Common myeloid progenitor, CD34-positive (primary cell): Measurements from ENCODE around the gene DPH7.
"Not testable (repeated sequence)": the region's sequence is repeated elsewhere in the genome, so short reads cannot be mapped to it uniquely, and the experiment has no call there.

ENCODE experiments used
- CTCF ChIA-PET: fragments of 350-600 bp; sonication (Branson Sonifier 250); formaldehyde crosslinking; loops from one replicate; lab custom pipeline; 2021; ENCODE audit warnings: antibody characterized with exemption; lab: Charles Lee
- POLR2A ChIA-PET: fragments of 350-600 bp; sonication (Branson Sonifier 250); formaldehyde crosslinking; loops from one replicate; lab custom pipeline; 2021; ENCODE audit warnings: antibody characterized with exemption; lab: Charles Lee
- DNase-seq, 3 donors: peaks; one replicate each; pipeline versions ENCODE4 v3.0.0 to v3.0.0-alpha.2; 2013
- H3K27ac ChIP-seq, 2 experiments: 1 replicate in 1 of 2; 2 replicates in 1 of 2; pipeline ENCODE4 v1.7.0; 2013; ENCODE audit warnings: inconsistent platforms in 2 of 2, low read length in 2 of 2, mild to moderate bottlenecking in 2 of 2, low read depth in 1 of 2, moderate library complexity in 1 of 2; ENCODE audit not compliant: severe bottlenecking in 2 of 2, insufficient read depth in 1 of 2, poor library complexity in 1 of 2
- H3K27me3 ChIP-seq, 5 experiments: replicated peaks in 2 of 5; 1 replicate in 3 of 5; 2 replicates in 2 of 5; pipeline versions ENCODE4 v1.6.1 to v1.7.0; 2013; ENCODE audit warnings: low read length in 4 of 5, mild to moderate bottlenecking in 2 of 5, moderate library complexity in 2 of 5, inconsistent platforms in 1 of 5; ENCODE audit not compliant: insufficient read depth in 5 of 5, control insufficient read depth in 4 of 5
- H3K36me3 ChIP-seq, 4 experiments: 1 replicate in 2 of 4; 2 replicates in 2 of 4; pipeline versions ENCODE4 v1.6.1 to v1.7.0; 2013; ENCODE audit warnings: low read length in 3 of 4, control low read depth in 1 of 4, mild to moderate bottlenecking in 1 of 4; ENCODE audit not compliant: control insufficient read depth in 4 of 4, insufficient read depth in 4 of 4
- H3K4me1 ChIP-seq, 4 experiments: 1 replicate in 3 of 4; 2 replicates in 1 of 4; pipeline versions ENCODE4 v1.6.1 to v1.7.1; 2013; ENCODE audit warnings: low read length in 3 of 4, mild to moderate bottlenecking in 3 of 4, control low read depth in 1 of 4, inconsistent platforms in 1 of 4, moderate library complexity in 1 of 4; ENCODE audit not compliant: control insufficient read depth in 4 of 4, insufficient read depth in 4 of 4; ENCODE audit errors: control extremely low read depth in 1 of 4
- H3K4me3 ChIP-seq, 7 experiments: 1 replicate in 4 of 7; 2 replicates in 3 of 7; pipeline versions ENCODE4 v1.5.1 to v1.7.0; 2013; ENCODE audit warnings: mild to moderate bottlenecking in 7 of 7, low read length in 6 of 7, moderate library complexity in 6 of 7, inconsistent platforms in 2 of 7, low read depth in 2 of 7, control low read depth in 1 of 7; ENCODE audit not compliant: insufficient read depth in 4 of 7, control insufficient read depth in 1 of 7; ENCODE audit errors: extremely low read depth in 1 of 7
- H3K9me3 ChIP-seq, 5 experiments: 1 replicate in 4 of 5; 2 replicates in 1 of 5; pipeline versions ENCODE4 v1.6.1 to v1.7.1; 2013; ENCODE audit warnings: low read length in 4 of 5, mild to moderate bottlenecking in 2 of 5, inconsistent platforms in 1 of 5, low read depth in 1 of 5, moderate library complexity in 1 of 5; ENCODE audit not compliant: control insufficient read depth in 4 of 5, insufficient read depth in 2 of 5; ENCODE audit errors: control extremely low read depth in 1 of 5
- WGBS: methylation state at CpG from one replicate; pipeline ENCODE4 v1.1.5; 2013; ENCODE audit not compliant: insufficient coverage; 5-methylcytosine and 5-hydroxymethylcytosine counted together

Gene DPH7

DNA sequence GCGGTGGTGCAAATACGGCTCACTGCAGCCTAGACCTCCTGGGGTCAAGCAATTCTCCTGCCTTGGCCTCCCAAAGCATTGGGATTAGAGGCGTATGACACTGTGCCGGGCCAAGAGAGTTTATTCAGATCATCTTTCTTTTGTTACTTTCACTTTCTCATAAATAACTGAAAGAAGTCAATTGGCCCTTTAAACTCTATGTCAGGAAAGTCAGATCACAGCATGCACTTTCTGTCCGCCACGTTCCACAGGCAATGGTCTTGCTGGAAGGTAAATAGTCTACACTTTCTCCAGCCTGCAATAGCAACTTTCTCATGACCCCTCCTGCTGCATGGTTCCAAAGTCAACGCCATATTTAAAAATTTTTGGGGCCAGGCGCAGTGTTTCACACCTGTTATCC is 20.2 kb upstream of the DPH7 start:
- no peaks in the 10 kb centered on the region for H3K36me3 ChIP-seq
- 94% methylated on average over 7 of the region's 8 CpGs for WGBS
- no peak for DNase-seq
- no peaks in the 10 kb centered on the region for H3K27me3 ChIP-seq
- peaks cover 2 to 18% (median 15%) of the 10 kb centered on the region in 4 experiments for H3K4me1 ChIP-seq
- ChIA-PET CTCF (no interaction called here), POLR2A (no interaction called here)
- no peak overlapping the region for H3K27ac ChIP-seq
- H3K4me3 ChIP-seq, result no peak overlapping the region
- no peaks in the 10 kb centered on the region for H3K9me3 ChIP-seq

DNA sequence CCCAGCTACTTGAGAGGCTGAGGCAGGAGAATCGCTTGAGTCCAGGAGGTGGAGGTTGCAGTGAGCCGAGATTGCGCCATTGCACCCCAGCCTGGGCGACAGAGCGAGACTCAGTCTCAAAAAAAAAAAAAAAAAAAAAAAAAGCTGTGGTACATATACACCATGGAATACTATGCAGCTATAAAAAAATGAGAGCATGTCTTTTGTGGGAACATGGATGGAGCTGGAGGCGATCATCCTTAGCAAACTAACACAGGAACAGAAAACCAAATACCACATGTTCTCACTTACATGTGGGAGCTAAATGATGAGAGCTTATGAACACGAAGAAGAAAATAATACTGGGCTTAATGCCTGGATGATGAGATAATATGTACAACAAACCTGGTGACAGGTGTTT is 17.9 kb upstream of the DPH7 start:
- H3K4me3 ChIP-seq, H3K27ac ChIP-seq, POLR2A ChIA-PET, H3K36me3 ChIP-seq, H3K9me3 ChIP-seq, H3K27me3 ChIP-seq, DNase-seq: not testable (repeated sequence)
- CTCF ChIA-PET, result interaction anchor here (0.6 to 0.9 kb wide), 2 partner anchors 14 to 20 kb away, joined by 3 to 4 read pairs; no protein-coding TSS in a partner anchor
- WGBS, result no CpG with 5 or more reads among the region's 7 CpGs
- peaks cover under 1 to 12% (median 3%) of the 10 kb centered on the region in 4 experiments for H3K4me1 ChIP-seq

DNA sequence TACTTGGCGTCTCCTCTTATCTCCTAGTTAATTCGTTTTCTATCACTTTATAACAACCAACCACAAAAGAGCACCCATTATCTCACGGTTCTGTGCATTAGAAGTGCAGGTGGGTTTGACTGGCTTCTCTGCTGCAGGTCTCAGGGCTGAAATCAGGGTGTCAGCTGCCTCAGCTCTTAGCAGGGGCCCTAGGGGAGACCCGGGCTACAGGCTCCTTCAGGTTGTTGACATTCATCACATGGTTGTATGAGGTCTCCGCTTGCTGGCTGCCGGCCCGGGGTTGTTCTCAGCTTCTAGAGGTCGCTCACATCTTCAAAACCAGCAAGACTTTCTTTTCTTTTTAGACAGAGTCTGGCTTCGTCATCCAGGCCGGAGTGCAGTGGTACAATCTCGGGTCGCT is 14.5 kb upstream of the DPH7 start:
- ChIA-PET CTCF (interaction anchor here (0.9 to 1.3 kb wide), 3 partner anchors 10 to 49 kb away, joined by 3 to 7 read pairs (median 4); no protein-coding TSS in a partner anchor), POLR2A (no interaction called here)
- 95% methylated on average over 10 of the region's 12 CpGs for WGBS
- DNase-seq, result no peak
- Histone ChIP-seq H3K27ac (no peak overlapping the region), H3K4me1 (peaks cover 3 to 28% (median 20%) of the 10 kb centered on the region in 4 experiments), H3K27me3 (no peaks in the 10 kb centered on the region), H3K9me3 (no peaks in the 10 kb centered on the region), H3K36me3 (peaks cover 0 to 9% (median under 1%) of the 10 kb centered on the region in 4 experiments), H3K4me3 (no peak overlapping the region)

DNA sequence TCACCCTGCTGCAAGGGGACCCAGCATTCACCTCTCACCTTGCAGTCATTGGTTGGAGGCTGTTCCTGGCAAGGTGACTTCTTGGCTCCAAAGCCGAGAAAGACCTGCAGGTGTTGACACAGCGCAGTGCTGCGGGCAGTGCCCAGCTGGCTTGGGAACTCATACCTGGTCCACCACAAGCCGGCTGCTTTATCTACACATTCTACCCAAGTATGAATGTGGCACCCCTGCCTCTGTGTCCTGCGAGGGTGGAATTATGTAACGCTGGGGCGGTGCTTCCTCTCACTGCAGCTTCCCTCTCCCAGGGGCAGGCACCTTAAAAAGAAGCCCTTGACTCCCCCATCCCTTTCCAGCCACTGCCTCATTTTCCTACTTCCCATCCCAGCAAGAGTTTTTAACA is 14.0 kb upstream of the DPH7 start:
- POLR2A ChIA-PET, result interaction anchor here (0.6 kb wide), 1 partner anchor 172 kb away, joined by 5 read pairs; no protein-coding TSS in a partner anchor
- WGBS, result 82% methylated on average over 5 of the region's 7 CpGs
- H3K4me3 ChIP-seq, result no peak overlapping the region
- CTCF ChIA-PET, result interaction anchor here (0.9 to 2.9 kb wide), 4 partner anchors 10 to 49 kb away, joined by 3 to 9 read pairs (median 4); no protein-coding TSS in a partner anchor
- H3K27me3 ChIP-seq, result no peaks in the 10 kb centered on the region
- no peak for DNase-seq
- H3K9me3 ChIP-seq, result no peaks in the 10 kb centered on the region
- peaks cover 3 to 28% (median 20%) of the 10 kb centered on the region in 4 experiments for H3K4me1 ChIP-seq
- peaks cover 0 to 13% (median 5%) of the 10 kb centered on the region in 4 experiments for H3K36me3 ChIP-seq
- H3K27ac ChIP-seq, result no peak overlapping the region

DNA sequence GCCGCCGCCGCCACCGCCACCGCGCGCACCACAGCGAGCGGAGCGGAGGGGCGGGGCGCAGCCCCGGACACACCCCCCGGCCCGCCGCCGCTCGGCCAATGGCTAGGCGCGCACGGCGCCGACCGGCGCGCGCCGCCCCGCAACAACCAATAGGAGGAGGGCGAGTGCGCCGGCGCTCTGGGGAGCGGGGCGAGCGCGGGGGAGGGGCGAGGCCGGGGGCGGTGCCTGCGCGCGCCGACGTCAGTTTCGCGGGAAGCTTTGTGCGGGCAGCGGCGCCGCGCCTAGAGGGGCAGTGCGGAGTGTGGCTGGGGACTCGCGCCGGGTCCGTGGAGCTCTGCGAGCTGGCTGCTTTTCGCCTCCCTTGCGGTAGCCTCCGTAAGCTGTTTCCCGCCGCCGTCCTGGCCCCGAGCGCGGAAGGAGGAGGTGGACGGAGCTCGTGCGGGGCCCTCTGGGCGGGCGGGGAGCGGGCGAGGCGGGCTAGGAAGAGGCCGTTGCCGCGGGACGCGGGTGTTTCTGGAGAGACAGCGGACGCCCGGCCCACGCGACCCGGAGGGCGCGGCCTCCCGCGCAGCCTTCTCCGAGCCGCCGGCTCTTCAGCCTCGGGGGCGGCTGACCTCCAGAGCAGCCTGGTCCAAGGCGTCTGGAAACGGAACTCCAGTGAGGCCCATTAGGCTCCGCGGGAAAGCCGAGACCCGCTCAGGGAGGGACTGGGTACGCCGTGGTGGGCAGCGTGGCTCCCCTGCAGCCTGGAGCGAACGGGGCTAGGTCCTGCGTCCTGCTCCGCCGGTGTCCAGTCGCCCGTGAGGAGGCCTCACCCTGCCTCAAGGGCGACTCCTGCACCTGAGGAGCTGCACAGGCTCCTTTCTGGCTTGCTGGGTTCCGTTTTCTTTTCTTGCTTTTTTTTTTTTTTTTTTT is 12.0 kb upstream of the DPH7 start, which contains the start of gene ZMYND19:
Gene ZMYND19, minus strand, starts transcription at position 44 of the 915 bp plus-strand sequence. CDS start 249 bp downstream, outside the sequence.
- Histone ChIP-seq H3K27me3 (no peaks in the 10 kb centered on the region), H3K36me3 (peaks cover 0 to 34% (median 19%) of the 10 kb centered on the region in 4 experiments), H3K9me3 (no peaks in the 10 kb centered on the region), H3K4me1 (peaks cover 3 to 28% (median 20%) of the 10 kb centered on the region in 4 experiments), H3K27ac (no peak within 1 kb of the TSS), H3K4me3 (peak within 1 kb of the TSS; percentile 65 to 91 (median 73))
- ChIA-PET CTCF (interaction anchor here (1.2 to 2.9 kb wide), 3 partner anchors 12 to 105 kb away, joined by 3 to 9 read pairs (median 4); no protein-coding TSS in a partner anchor), POLR2A (no interaction called here)
- WGBS, result under 1% methylated on average over 93 of the region's 113 CpGs
- peak; percentile 85 to 92 (median 92) for DNase-seq

DNA sequence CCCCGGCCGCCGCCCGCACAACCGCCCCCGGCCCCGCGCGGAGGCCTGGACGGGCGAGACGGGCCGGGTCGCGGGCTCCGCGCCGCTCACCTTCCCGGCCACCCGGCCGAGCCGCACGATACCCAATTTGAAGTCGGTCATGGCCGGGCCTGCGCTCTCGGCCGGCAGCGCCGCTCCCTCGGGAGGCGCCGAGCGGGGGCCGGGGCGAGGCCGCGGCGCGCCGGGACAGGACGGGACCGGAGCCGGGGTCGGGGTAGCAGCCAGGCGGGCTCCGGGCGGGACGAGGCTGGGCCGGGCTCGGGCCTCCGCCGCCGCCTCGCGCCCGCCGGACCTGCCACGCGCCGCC is 11.4 kb upstream of the DPH7 start:
- H3K27ac ChIP-seq, result no peak overlapping the region

More for the DNA sequence above, 11.4 kb upstream of the DPH7 start:
- no peaks in the 10 kb centered on the region for H3K27me3 ChIP-seq
- ChIA-PET CTCF (interaction anchor here (1.9 to 2.9 kb wide), 2 partner anchors 13 to 105 kb away, joined by 4 to 9 read pairs; no protein-coding TSS in a partner anchor), POLR2A (no interaction called here)
- peak overlapping the region in 6 of 7 experiments; percentile 36 to 86 (median 72) for H3K4me3 ChIP-seq
- H3K9me3 ChIP-seq, result no peaks in the 10 kb centered on the region
- no peak for DNase-seq
- peaks cover 0 to 37% (median 21%) of the 10 kb centered on the region in 4 experiments for H3K36me3 ChIP-seq
- WGBS, result 0% methylated on average over 24 of the region's 61 CpGs
- H3K4me1 ChIP-seq, result peaks cover 3 to 28% (median 20%) of the 10 kb centered on the region in 4 experiments
